Lung (tissue), 12 donors: ENCODE measurements around the gene PRKAA1. TPM values are rescaled to one million over a fixed set of nuclear protein-coding genes. Genes with fewer than 3 reads are reported as not detected.
"Not testable (repeated sequence)": the region's sequence is repeated elsewhere in the genome, so short reads cannot be mapped to it uniquely, and the experiment has no call there.

Experiments
- ATAC-seq: fragments of 200-7000 bp; cut with Tn5 transposase; one replicate; pipeline ENCODE4 v1.9.1; 2020; ENCODE audit warnings: moderate number of reproducible peaks; ENCODE audit not compliant: insufficient read depth, low FRiP score
- DNase-seq, 3 donors: peaks; one replicate each; pipeline ENCODE4 v3.0.0-alpha.2; 2013 to 2017
- H3K27ac ChIP-seq, 2 donors: one replicate each; pipeline ENCODE4 v1.5.1; 2013; ENCODE audit warnings: mild to moderate bottlenecking in 2 of 2, moderate library complexity in 2 of 2, control low read depth in 1 of 2, inconsistent platforms in 1 of 2, low read depth in 1 of 2, low read length in 1 of 2
- H3K27me3 ChIP-seq, 3 donors: one replicate each; pipeline ENCODE4 v1.5.1; 2013; ENCODE audit warnings: low read length in 2 of 3; ENCODE audit not compliant: control insufficient read depth in 3 of 3, insufficient read depth in 3 of 3
- H3K36me3 ChIP-seq, 4 donors: one replicate each; pipeline ENCODE4 v1.5.1; 2013; ENCODE audit warnings: low read length in 4 of 4, mild to moderate bottlenecking in 1 of 4, moderate library complexity in 1 of 4; ENCODE audit not compliant: control insufficient read depth in 4 of 4, insufficient read depth in 4 of 4
- H3K4me1 ChIP-seq, 5 donors: one replicate each; pipeline ENCODE4 v1.5.1; 2013; ENCODE audit warnings: low read length in 5 of 5, mild to moderate bottlenecking in 2 of 5, moderate library complexity in 1 of 5; ENCODE audit not compliant: control insufficient read depth in 5 of 5, insufficient read depth in 5 of 5
- H3K4me3 ChIP-seq: one replicate; pipeline ENCODE4 v1.5.1; 2013; ENCODE audit warnings: mild to moderate bottlenecking, control low read depth, moderate library complexity
- H3K9ac ChIP-seq, 2 donors: one replicate each; pipeline ENCODE4 v1.5.1; 2013; ENCODE audit warnings: low read length in 2 of 2, control low read depth in 1 of 2; ENCODE audit not compliant: insufficient read depth in 1 of 2
- H3K9me3 ChIP-seq, 4 donors: one replicate each; pipeline ENCODE4 v1.5.1; 2013; ENCODE audit warnings: low read length in 3 of 4, mild to moderate bottlenecking in 1 of 4, moderate library complexity in 1 of 4; ENCODE audit not compliant: control insufficient read depth in 4 of 4, insufficient read depth in 3 of 4
- CTCF ChIP-seq: IDR thresholded peaks from 2 replicates; pipeline ENCODE4 v1.5.1; 2012; ENCODE audit warnings: mild to moderate bottlenecking; ENCODE audit errors: control extremely low read depth, extremely low read depth
- WGBS, 2 donors: extraction: QIAGEN DNeasy Blood & Tissue Kit; methylation state at CpG; one replicate each; pipeline ENCODE4 v1.1.7; 2013; 5-methylcytosine and 5-hydroxymethylcytosine counted together
- polyA plus RNA-seq, 2 donors: library from polyadenylated mRNA; stranded (reverse); fragments of 200-250 nt; gene quantifications; one replicate each; pipeline ENCODE4 v1.2.1, GENCODE V29; 2013
- total RNA-seq, 2 donors: library from RNA; depleted of rRNA in 1 of 2; stranded (reverse); fragments of >200 nt in 1 of 2; gene quantifications; one replicate each; pipeline ENCODE4 v1.2.1, GENCODE V29; 2014 to 2021
- donor health status: control.
- donor health status: control.
- donor health status: Bipolar disorder and iron deficiency.
- donor health status: healthy.
- donor health status: DM: yes; HTN: yes; CAD: no.

PRKAA1 gene
- total and polyA plus RNA-seq, 4 donors = 24.5 to 113 (median 56.6) TPM

DNA sequence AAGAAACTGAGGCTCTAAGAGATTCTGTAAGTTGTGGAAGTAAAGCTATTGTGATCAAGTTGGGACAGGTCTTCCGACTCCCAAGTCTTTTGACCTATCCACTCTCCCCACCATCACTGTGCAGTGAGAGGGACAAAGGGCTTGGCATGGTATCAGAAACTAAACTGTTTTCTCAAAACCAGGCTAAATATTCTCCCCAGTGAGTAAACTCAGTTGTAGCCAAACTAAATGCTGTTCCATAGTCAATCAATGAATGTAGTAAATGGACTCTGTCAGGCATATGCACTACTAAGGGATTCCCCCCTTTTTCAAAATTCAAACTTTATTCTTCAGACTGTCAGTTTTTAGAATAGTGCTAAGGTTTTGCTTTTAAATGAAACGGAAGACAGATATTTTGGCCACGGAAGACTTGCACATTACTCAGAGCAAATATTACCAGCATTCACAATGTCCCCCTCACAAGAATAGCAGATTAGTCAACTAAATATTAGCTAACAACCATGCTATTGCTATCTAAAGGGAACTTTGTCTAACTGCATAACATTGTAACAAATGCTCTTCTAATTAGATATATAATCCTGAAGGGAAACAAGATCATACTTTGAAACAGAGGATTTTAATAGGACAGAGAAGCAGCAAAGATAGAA, 7.1 kb downstream of the PRKAA1 start:
- Histone ChIP-seq H3K27ac (no peak overlapping the region), H3K9me3 (peaks cover 0 to 3% (median 0%) of the 10 kb centered on the region in 4 donors), H3K27me3 (no peaks in the 10 kb centered on the region), H3K36me3 (peaks cover 0 to 7% (median under 1%) of the 10 kb centered on the region in 4 donors), H3K9ac (no peak overlapping the region), H3K4me1 (peaks cover 0 to 19% (median 0%) of the 10 kb centered on the region in 5 donors), H3K4me3 (no peak overlapping the region)
- WGBS, 2 donors = 47 to 63% methylated on average over 3 of the region's 3 CpGs
- peak; percentile 41 for ATAC-seq
- no peak for TF ChIP-seq CTCF
- DNase-seq = no peak

- H3K27ac ChIP-seq, ATAC-seq, H3K27me3 ChIP-seq, H3K9ac ChIP-seq, H3K36me3 ChIP-seq, H3K4me3 ChIP-seq, H3K9me3 ChIP-seq, DNase-seq: not testable (repeated sequence)
- 98 to 99% methylated on average over 5 of the region's 5 CpGs for WGBS, 2 donors
- peaks cover 0 to 15% (median 0%) of the 10 kb centered on the region in 5 donors for H3K4me1 ChIP-seq
Measured at GRCh38 chr5:40788941-40789340, 9.2 kb downstream of the PRKAA1 start.

- H3K36me3 ChIP-seq = peaks cover 0 to 3% (median 1%) of the 10 kb centered on the region in 4 donors
- ATAC-seq = no peak
- WGBS, 2 donors = 97 to 98% methylated on average over 1 of the region's 1 CpG
- no peak for DNase-seq
- H3K27ac ChIP-seq = no peak overlapping the region
- H3K27me3 ChIP-seq = no peaks in the 10 kb centered on the region
- no peak for TF ChIP-seq CTCF
- H3K9me3 ChIP-seq = peaks cover 0 to 3% (median 0%) of the 10 kb centered on the region in 4 donors
- no peak overlapping the region for H3K9ac ChIP-seq
- peaks cover 0 to 15% (median 0%) of the 10 kb centered on the region in 5 donors for H3K4me1 ChIP-seq
- H3K4me3 ChIP-seq = no peak overlapping the region
Measured at GRCh38 chr5:40787986-40788385, 10.2 kb downstream of the PRKAA1 start.

DNA sequence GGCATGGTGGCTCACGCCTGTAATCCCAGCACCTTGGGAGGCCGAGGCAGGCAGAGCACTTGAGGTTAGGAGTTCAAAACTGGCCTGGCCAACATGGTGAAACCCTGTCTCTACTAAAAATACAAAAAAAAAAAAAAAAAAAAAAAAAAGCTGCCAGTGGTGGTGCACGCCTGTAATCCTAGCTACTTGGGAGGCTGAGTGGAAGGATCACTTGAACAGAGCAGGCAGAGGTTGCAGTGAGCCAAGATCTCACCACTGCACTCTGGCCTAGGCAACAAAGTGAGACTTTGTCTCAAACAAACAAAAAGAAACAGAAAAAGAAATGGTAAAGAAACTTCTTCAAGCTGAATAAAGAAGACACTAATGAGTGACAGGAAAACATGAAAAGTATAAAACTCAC, 11.5 kb downstream of the PRKAA1 start:
- WGBS, 2 donors = 95 to 98% methylated on average over 3 of the region's 3 CpGs
- not testable (repeated sequence) for H3K9ac ChIP-seq, H3K36me3 ChIP-seq, H3K9me3 ChIP-seq, DNase-seq, H3K4me3 ChIP-seq, H3K27me3 ChIP-seq, H3K27ac ChIP-seq, ATAC-seq
- H3K4me1 ChIP-seq = peaks cover 0 to 17% (median 0%) of the 10 kb centered on the region in 5 donors
